SK-N-SH (cell line): Measurements from ENCODE around the gene EFCAB14. TPM values are rescaled to one million over a fixed set of nuclear protein-coding genes. Genes with fewer than 3 reads are reported as not detected.

Experiments
- CTCF ChIA-PET: fragments of 300-600, 350-600 bp; formaldehyde crosslinking; extraction: SDS; loops from one replicate; lab custom pipeline; 2021; lab: Yijun Ruan, JAX
- POLR2A ChIA-PET: fragments of 350-600 bp; sonication (Branson Sonifier 250); formaldehyde crosslinking; extraction: SDS; loops from one replicate; lab custom pipeline; 2020; ENCODE audit warnings: antibody characterized with exemption, inconsistent platforms; lab: Yijun Ruan, JAX
- DNase-seq: peaks from one replicate; pipeline ENCODE4 v3.0.0; 2012
- H2AFZ ChIP-seq: fragments of 200-600 bp; sonication (generic); 2 replicates; pipeline ENCODE4 v1.8.1; 2016; ENCODE audit warnings: antibody characterized with exemption, mild to moderate bottlenecking, low read depth
- H3F3A ChIP-seq: fragments of 200-600 bp; sonication (generic); replicated peaks from 2 replicates; pipeline ENCODE3; 2016; ENCODE audit warnings: antibody characterized with exemption, mild to moderate bottlenecking; ENCODE audit not compliant: insufficient read depth
- H3K27ac ChIP-seq, 2 experiments: fragments of 200-500 bp in 1 of 2; fragments of 200-600 bp in 1 of 2; sonication (Bioruptor generic) in 1 of 2; sonication (generic), shearing (Covaris generic) in 1 of 2; 2 replicates each; pipeline versions ENCODE4 v1.5.1 to v1.6.1; 2014 to 2016; ENCODE audit warnings: low read depth in 2 of 2, inconsistent platforms in 1 of 2, low read length in 1 of 2, mild to moderate bottlenecking in 1 of 2, mixed read lengths in 1 of 2
- H3K27me3 ChIP-seq: fragments of 200-600 bp; sonication (generic), shearing (Covaris generic); 2 replicates; pipeline ENCODE4 v1.6.1; 2016; ENCODE audit warnings: mixed run types; ENCODE audit not compliant: insufficient read depth
- H3K36me3 ChIP-seq, 2 experiments: fragments of 200-500 bp in 1 of 2; fragments of 200-600 bp in 1 of 2; sonication (Bioruptor generic) in 1 of 2; sonication (generic) in 1 of 2; replicated peaks in 1 of 2; 2 replicates each; pipeline versions ENCODE3 to v1.5.1; 2014 to 2016; ENCODE audit warnings: low read length in 1 of 2, mild to moderate bottlenecking in 1 of 2; ENCODE audit not compliant: insufficient read depth in 2 of 2, control insufficient read depth in 1 of 2
- H3K4me1 ChIP-seq, 2 experiments: fragments of 200-500 bp in 1 of 2; fragments of 200-600 bp in 1 of 2; sonication (Bioruptor generic) in 1 of 2; sonication (generic), shearing (Covaris generic) in 1 of 2; 2 replicates each; pipeline versions ENCODE4 v1.5.1 to v1.6.1; 2014 to 2016; ENCODE audit warnings: low read depth in 1 of 2, low read length in 1 of 2, mixed run types in 1 of 2; ENCODE audit not compliant: insufficient read depth in 2 of 2, control insufficient read depth in 1 of 2
- H3K4me2 ChIP-seq: fragments of 200-600 bp; sonication (generic), shearing (Covaris generic); 2 replicates; pipeline ENCODE4 v1.6.1; 2017; ENCODE audit warnings: mixed run types
- H3K4me3 ChIP-seq, 2 experiments: fragments of 200-500 bp in 1 of 2; fragments of 200-600 bp in 1 of 2; sonication (Bioruptor generic) in 1 of 2; sonication (generic), shearing (Covaris generic) in 1 of 2; 2 replicates each; pipeline versions ENCODE4 v1.5.1 to v1.8.1; 2014 to 2016; ENCODE audit warnings: low read depth in 2 of 2, inconsistent platforms in 1 of 2, low read length in 1 of 2, mild to moderate bottlenecking in 1 of 2, mixed read lengths in 1 of 2, moderate library complexity in 1 of 2
- H3K79me2 ChIP-seq: fragments of 200-600 bp; sonication (generic); 2 replicates; pipeline ENCODE4 v1.8.1; 2017; ENCODE audit warnings: mild to moderate bottlenecking; ENCODE audit not compliant: insufficient read depth
- H3K9ac ChIP-seq: fragments of 200-600 bp; sonication (generic); 2 replicates; pipeline ENCODE4 v1.6.1; 2017; ENCODE audit warnings: mixed run types
- H3K9me2 ChIP-seq: fragments of 200-600 bp; sonication (generic); 2 replicates; pipeline ENCODE4 v1.6.1; 2017; ENCODE audit warnings: mixed run types
- H3K9me3 ChIP-seq: fragments of 200-600 bp; sonication (generic); 2 replicates; pipeline ENCODE4 v1.6.1; 2017; ENCODE audit warnings: mixed run types, mild to moderate bottlenecking, moderate library complexity
- H4K20me1 ChIP-seq: fragments of 200-600 bp; sonication (generic); 2 replicates; pipeline ENCODE4 v1.6.1; 2017; ENCODE audit warnings: mild to moderate bottlenecking, mixed run types; ENCODE audit not compliant: insufficient read depth
- CHD2 ChIP-seq: fragments of 150-350 bp; IDR thresholded peaks from 2 replicates; pipeline ENCODE4 v1.6.1; 2018; ENCODE audit warnings: low read length; ENCODE audit not compliant: partially characterized antibody
- CTCF ChIP-seq: fragments of 200-600 bp; sonication (generic); IDR thresholded peaks from 2 replicates; pipeline ENCODE4 v1.6.1; 2017; ENCODE audit warnings: antibody characterized with exemption, mild to moderate bottlenecking, moderate library complexity
- ELF1 ChIP-seq: IDR thresholded peaks from 2 replicates; pipeline ENCODE4 v1.4.0; 2012
- EP300 ChIP-seq, 2 experiments: IDR thresholded peaks; 2 replicates each; pipeline versions ENCODE4 v1.4.0 to v1.6.1; 2012; ENCODE audit warnings: borderline replicate concordance in 1 of 2, low read depth in 1 of 2, low read length in 1 of 2
- FOSL2 ChIP-seq: IDR thresholded peaks from 2 replicates; pipeline ENCODE4 v1.4.0; 2012; ENCODE audit warnings: low read depth, mild to moderate bottlenecking, moderate library complexity, borderline replicate concordance
- GABPA ChIP-seq: IDR thresholded peaks from 2 replicates; pipeline ENCODE4 v1.4.0; 2012; ENCODE audit warnings: low read depth, mild to moderate bottlenecking
- GATA2 ChIP-seq: sonication (generic); formaldehyde crosslinking; IDR thresholded peaks from 2 replicates; pipeline ENCODE4 v1.5.0; 2020; ENCODE audit warnings: mild to moderate bottlenecking, missing genetic modification reagents
- MEF2A ChIP-seq: IDR thresholded peaks from 2 replicates; pipeline ENCODE4 v1.4.0; 2012; ENCODE audit warnings: low read depth, borderline replicate concordance
- NFIC ChIP-seq: IDR thresholded peaks from 2 replicates; pipeline ENCODE4 v1.4.0; 2012; ENCODE audit warnings: borderline replicate concordance
- POLR2AphosphoS5 ChIP-seq: IDR thresholded peaks from 2 replicates; pipeline ENCODE4 v1.6.1; 2012; ENCODE audit warnings: low read depth, low read length
- RAD21 ChIP-seq: IDR thresholded peaks from 2 replicates; pipeline ENCODE4 v1.6.1; 2012; ENCODE audit warnings: mild to moderate bottlenecking, low read length
- REST ChIP-seq: IDR thresholded peaks from 2 replicates; pipeline ENCODE4 v1.6.1; 2012; ENCODE audit warnings: mild to moderate bottlenecking, low read depth, low read length, moderate library complexity
- RFX5 ChIP-seq: IDR thresholded peaks from 2 replicates; pipeline ENCODE4 v1.6.1; 2012; ENCODE audit warnings: mild to moderate bottlenecking, improper control_type of control experiment, low read length
- SIN3A ChIP-seq: IDR thresholded peaks from 2 replicates; pipeline ENCODE4 v1.6.1; 2012; ENCODE audit warnings: low read depth, mild to moderate bottlenecking, low read length, moderate library complexity, borderline replicate concordance
- SMC3 ChIP-seq: IDR thresholded peaks from 2 replicates; pipeline ENCODE4 v1.6.1; 2012; ENCODE audit warnings: low read depth, low read length, improper control_type of control experiment
- TAF1 ChIP-seq: IDR thresholded peaks from 2 replicates; pipeline ENCODE4 v1.6.1; 2012; ENCODE audit warnings: low read depth, mild to moderate bottlenecking, low read length, moderate library complexity, borderline replicate concordance
- TCF12 ChIP-seq: IDR thresholded peaks from 2 replicates; pipeline ENCODE4 v1.4.0; 2012
- USF1 ChIP-seq: IDR thresholded peaks from 2 replicates; pipeline ENCODE4 v1.4.0; 2012; ENCODE audit warnings: low read depth, borderline replicate concordance
- WGBS: methylation state at CpG from one replicate; pipeline ENCODE4 v1.1.6; 2017; ENCODE audit warnings: low lambda C conversion rate; 5-methylcytosine and 5-hydroxymethylcytosine counted together
- polyA plus RNA-seq, 3 experiments: library from polyadenylated mRNA; depleted of rRNA; stranded (reverse); fragments of >200 nt; gene quantifications; 2 replicates each; pipeline ENCODE4 v1.2.3, GENCODE V29; 2012
- TF ChIP-seq, protein P1 (sequence below): IDR thresholded peaks from 2 replicates; pipeline ENCODE4 v1.4.0; 2012; ENCODE audit warnings: low read depth
- TF ChIP-seq, protein P2 (sequence below): IDR thresholded peaks from 2 replicates; pipeline ENCODE4 v1.4.0; 2012; ENCODE audit warnings: low read depth, borderline replicate concordance

Gene EFCAB14
- polyA plus RNA-seq, 1 of the 3 experiments (the other 2 are of a cell fraction) = 13.6 TPM

- H3K4me3 ChIP-seq = no peak overlapping the region
- H3K36me3 ChIP-seq = peaks cover 36 to 40% of the 10 kb centered on the region in 2 experiments
- H3K27me3 ChIP-seq = no peaks in the 10 kb centered on the region
- WGBS = 94% methylated on average over 1 of the region's 1 CpG
- no peak for TF ChIP-seq TCF12
- TF ChIP-seq REST = no peak
- no peak for TF ChIP-seq POLR2AphosphoS5
- no peak for TF ChIP-seq MEF2A
- TF ChIP-seq SIN3A = no peak
- no peak for TF ChIP-seq RAD21
- TF ChIP-seq, protein P1, sequence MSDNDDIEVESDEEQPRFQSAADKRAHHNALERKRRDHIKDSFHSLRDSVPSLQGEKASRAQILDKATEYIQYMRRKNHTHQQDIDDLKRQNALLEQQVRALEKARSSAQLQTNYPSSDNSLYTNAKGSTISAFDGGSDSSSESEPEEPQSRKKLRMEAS = no peak
- TF ChIP-seq ELF1 = no peak
- TF ChIP-seq RFX5 = no peak
- no peak for TF ChIP-seq GABPA
- H3K9me3 ChIP-seq = no peaks in the 10 kb centered on the region
- H3K4me1 ChIP-seq = no peaks in the 10 kb centered on the region
- no peak for DNase-seq
- H4K20me1 ChIP-seq = no peaks in the 10 kb centered on the region
- POLR2A ChIA-PET = no interaction called here
- no peak overlapping the region for H2AFZ ChIP-seq
- H3K79me2 ChIP-seq = no peaks in the 10 kb centered on the region
- no peak overlapping the region for H3K4me2 ChIP-seq
- CTCF ChIA-PET = interaction anchor here (1.0 kb wide), 1 partner anchor 10 kb away, joined by 5 read pairs; no protein-coding TSS in a partner anchor
- H3K9ac ChIP-seq = no peak overlapping the region
- H3F3A ChIP-seq = no peaks in the 10 kb centered on the region
- H3K27ac ChIP-seq = no peak overlapping the region
- H3K9me2 ChIP-seq = no peaks in the 10 kb centered on the region
Observed at GRCh38 chr1:46657775-46658174, 61.1 kb downstream of the EFCAB14 start.

GRCh38 chr1:46656643-46657042 lies 62.3 kb downstream of the EFCAB14 start:
- peaks cover 4% of the 10 kb centered on the region for H3F3A ChIP-seq
- no peaks in the 10 kb centered on the region for H3K9me2 ChIP-seq
- no peak overlapping the region for H3K4me3 ChIP-seq
- no peak overlapping the region for H3K4me2 ChIP-seq
- ChIA-PET POLR2A (no interaction called here), CTCF (interaction anchor here (0.7 to 1.0 kb wide), 2 partner anchors 9 to 11 kb away, joined by 3 to 5 read pairs; no protein-coding TSS in a partner anchor)
- H4K20me1 ChIP-seq = no peaks in the 10 kb centered on the region
- no peaks in the 10 kb centered on the region for H3K79me2 ChIP-seq
- no peak overlapping the region for H3K27ac ChIP-seq
- DNase-seq = no peak
- no peak overlapping the region for H2AFZ ChIP-seq
- 100% methylated on average over 2 of the region's 2 CpGs for WGBS
- TF ChIP-seq POLR2AphosphoS5 (no peak), USF1 (no peak), TAF1 (no peak), CHD2 (no peak), EP300 (IDR thresholded peaks at IDR 0.05; ENCODE audit: borderline replicate concordance in 1 of 2, low read depth in 1 of 2, low read length in 1 of 2) (no peak), NFIC (no peak), GATA2 (no peak), CTCF (no peak), FOSL2 (no peak), SMC3 (no peak)
- TF ChIP-seq, protein P1 = no peak
- TF ChIP-seq, protein P2, sequence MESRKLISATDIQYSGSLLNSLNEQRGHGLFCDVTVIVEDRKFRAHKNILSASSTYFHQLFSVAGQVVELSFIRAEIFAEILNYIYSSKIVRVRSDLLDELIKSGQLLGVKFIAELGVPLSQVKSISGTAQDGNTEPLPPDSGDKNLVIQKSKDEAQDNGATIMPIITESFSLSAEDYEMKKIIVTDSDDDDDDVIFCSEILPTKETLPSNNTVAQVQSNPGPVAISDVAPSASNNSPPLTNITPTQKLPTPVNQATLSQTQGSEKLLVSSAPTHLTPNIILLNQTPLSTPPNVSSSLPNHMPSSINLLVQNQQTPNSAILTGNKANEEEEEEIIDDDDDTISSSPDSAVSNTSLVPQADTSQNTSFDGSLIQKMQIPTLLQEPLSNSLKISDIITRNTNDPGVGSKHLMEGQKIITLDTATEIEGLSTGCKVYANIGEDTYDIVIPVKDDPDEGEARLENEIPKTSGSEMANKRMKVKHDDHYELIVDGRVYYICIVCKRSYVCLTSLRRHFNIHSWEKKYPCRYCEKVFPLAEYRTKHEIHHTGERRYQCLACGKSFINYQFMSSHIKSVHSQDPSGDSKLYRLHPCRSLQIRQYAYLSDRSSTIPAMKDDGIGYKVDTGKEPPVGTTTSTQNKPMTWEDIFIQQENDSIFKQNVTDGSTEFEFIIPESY = no peak
- H3K9me3 ChIP-seq = no peaks in the 10 kb centered on the region
- no peaks in the 10 kb centered on the region for H3K27me3 ChIP-seq
- no peaks in the 10 kb centered on the region for H3K4me1 ChIP-seq
- H3K9ac ChIP-seq = no peak overlapping the region
- H3K36me3 ChIP-seq = peaks cover 36 to 45% of the 10 kb centered on the region in 2 experiments
